ENCODE data around the gene TEX29. TPM values are rescaled to one million over a fixed set of nuclear protein-coding genes. Genes with fewer than 3 reads are reported as not detected.

TEX29 gene
- total RNA-seq, 1 donor from 2014 or later: 2.9 TPM

DNA sequence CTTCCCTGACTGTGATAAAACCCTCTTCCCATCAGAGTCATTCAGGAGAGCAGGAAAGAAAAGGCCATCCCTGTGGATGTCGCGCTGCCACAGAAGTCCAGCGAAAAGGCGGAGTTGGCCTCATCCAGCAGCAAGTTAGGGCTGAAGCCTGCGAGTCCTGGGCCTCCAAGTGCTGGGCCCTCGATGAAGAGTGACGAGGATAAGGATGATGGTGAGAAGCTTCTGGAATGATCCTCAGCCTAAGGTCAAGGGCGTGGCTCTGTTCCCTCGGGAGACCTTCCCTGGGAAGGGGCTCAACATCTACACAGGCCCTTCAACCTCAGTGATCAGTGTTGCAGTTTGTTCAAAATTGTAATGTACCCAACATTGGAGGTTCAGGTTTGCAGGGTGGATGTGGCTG is 22.3 kb downstream of the TEX29 start:
- no peak for TF ChIP-seq CTCF (IDR thresholded peaks at IDR 0.05)
- TF ChIP-seq POLR2AphosphoS5 (IDR thresholded peaks at IDR 0.05; ENCODE audit: insufficient read depth in 1 of 2, low read depth in 1 of 2): no peak
- Histone ChIP-seq H3K4me3 (no peak overlapping the region), H3K36me3 (no peaks in the 10 kb centered on the region), H3K27ac (no peak overlapping the region), H3K9me3 (no peaks in the 10 kb centered on the region), H3K27me3 (no peaks in the 10 kb centered on the region), H3K4me1 (no peaks in the 10 kb centered on the region)
- peak; percentile 32 to 82 for DNase-seq (ENCODE audit: extremely low spot score in 2 of 2)
- intact Hi-C loops (cut with DNase I): no loop called here

DNA sequence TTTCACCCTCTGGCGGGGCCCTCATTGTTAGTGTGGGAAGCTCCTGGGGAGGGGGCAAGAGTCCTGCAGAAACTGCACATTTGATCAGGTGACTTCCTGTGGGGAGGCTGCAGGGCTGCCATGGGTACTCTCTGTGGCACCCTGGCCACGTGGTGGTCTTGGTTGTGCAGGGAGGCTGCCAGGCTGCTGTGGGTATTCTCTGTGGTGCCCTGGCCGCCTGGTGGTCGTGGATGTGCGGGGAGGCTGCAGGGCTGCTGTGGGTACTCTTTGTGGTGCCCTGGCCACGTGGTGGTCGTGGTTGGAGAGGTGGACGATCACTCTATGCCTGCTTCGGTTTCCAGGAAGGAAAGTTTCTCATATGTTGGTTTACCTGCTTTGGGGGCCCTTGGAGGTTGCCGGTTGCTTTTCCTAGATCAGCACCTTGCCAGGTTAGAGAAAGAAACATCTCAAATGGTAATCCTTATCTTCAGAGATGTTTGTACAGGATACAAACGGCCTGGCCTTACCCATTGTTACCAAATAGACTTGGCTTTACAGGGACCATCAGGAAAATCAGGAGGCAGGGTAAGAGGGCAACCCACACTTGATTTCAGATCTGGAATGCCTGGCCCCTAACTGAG is 22.9 kb downstream of the TEX29 start:
- H3K36me3 ChIP-seq: no peaks in the 10 kb centered on the region
- no peak overlapping the region for H3K4me3 ChIP-seq
- no peaks in the 10 kb centered on the region for H3K4me1 ChIP-seq
- H3K9me3 ChIP-seq: no peaks in the 10 kb centered on the region
- DNase-seq (ENCODE audit: extremely low spot score in 2 of 2): peak; percentile 56 to 74
- no peaks in the 10 kb centered on the region for H3K27me3 ChIP-seq
- intact Hi-C loops (cut with DNase I): no loop called here
- TF ChIP-seq POLR2AphosphoS5 (IDR thresholded peaks at IDR 0.05; ENCODE audit: insufficient read depth in 1 of 2, low read depth in 1 of 2) (no peak), POLR2A (IDR thresholded peaks at IDR 0.05) (no peak), CTCF (IDR thresholded peaks at IDR 0.05) (no peak)
- H3K27ac ChIP-seq: no peak overlapping the region

DNA sequence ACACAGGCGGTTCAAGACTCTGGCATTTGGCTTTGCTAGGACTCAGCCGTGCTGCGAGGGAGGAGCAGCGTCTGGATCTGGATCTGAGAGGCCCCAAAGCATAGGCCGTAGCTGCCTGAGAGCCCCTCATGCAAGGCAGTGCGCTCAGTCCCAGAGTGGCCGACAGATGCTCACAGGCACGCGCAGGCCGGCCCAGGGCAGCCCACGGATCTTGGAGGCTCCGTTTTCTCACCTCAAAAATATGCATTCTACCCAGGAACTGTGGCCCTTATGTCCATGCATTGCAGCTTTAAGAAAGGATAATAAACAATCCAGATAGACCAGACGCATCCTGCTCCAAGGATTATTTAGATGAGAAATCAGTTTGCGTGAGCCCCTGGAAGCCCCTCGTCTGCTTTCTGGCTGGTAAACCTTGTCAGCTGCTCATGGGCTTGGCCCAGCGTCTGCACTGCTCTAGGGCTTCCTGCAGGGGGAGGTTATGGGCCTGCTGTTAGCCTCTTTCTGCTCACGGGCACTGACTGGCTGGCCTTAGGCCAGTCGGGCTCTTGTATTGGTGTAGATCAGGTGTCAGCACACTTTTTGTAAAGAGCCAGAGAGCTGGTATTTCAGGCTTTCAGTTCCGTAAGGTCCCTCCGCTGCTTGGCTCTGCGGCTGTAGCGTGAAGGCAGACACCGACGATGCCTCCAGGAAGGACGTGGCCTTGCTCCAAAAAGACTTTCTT is 24.2 kb downstream of the TEX29 start:
- Histone ChIP-seq H3K27ac (no peak overlapping the region), H3K27me3 (no peaks in the 10 kb centered on the region), H3K9me3 (no peaks in the 10 kb centered on the region), H3K4me1 (no peaks in the 10 kb centered on the region), H3K4me3 (no peak overlapping the region), H3K36me3 (no peaks in the 10 kb centered on the region)
- intact Hi-C loops (cut with DNase I): no loop called here
- no peak for TF ChIP-seq POLR2A (IDR thresholded peaks at IDR 0.05)
- no peak for TF ChIP-seq POLR2AphosphoS5 (IDR thresholded peaks at IDR 0.05; ENCODE audit: insufficient read depth in 1 of 2, low read depth in 1 of 2)
- TF ChIP-seq CTCF (IDR thresholded peaks at IDR 0.05): no peak
- DNase-seq (ENCODE audit: extremely low spot score in 2 of 2): peak; percentile 69 to 74

DNA sequence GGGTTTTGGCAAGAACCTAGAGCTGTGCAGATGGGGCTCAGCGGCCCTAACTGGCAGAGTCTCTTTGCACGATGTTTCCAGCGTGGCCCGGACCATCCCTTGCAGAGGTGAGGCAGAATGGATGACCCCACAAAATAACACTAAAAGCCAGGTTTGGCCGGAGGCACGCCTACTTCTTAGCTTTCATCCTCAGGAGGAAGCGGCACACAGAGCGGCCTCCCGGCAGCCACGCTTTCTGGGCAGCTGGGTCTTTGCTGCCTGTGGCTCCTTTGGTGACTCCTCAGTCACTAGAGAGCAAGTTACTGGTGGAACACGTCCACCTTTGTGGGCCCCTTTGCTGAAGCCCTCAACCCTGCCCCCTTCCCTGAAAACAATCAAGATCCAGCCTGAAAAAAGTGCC is 25.2 kb downstream of the TEX29 start:
- H3K4me3 ChIP-seq: no peak overlapping the region
- no peaks in the 10 kb centered on the region for H3K4me1 ChIP-seq
- no peaks in the 10 kb centered on the region for H3K27me3 ChIP-seq
- TF ChIP-seq CTCF (IDR thresholded peaks at IDR 0.05): no peak
- no peak for TF ChIP-seq POLR2A (IDR thresholded peaks at IDR 0.05)
- TF ChIP-seq POLR2AphosphoS5 (IDR thresholded peaks at IDR 0.05; ENCODE audit: insufficient read depth in 1 of 2, low read depth in 1 of 2): no peak
- intact Hi-C loops (cut with DNase I): no loop called here
- peak in 1 of 2 donors; percentile 77 for DNase-seq (ENCODE audit: extremely low spot score in 2 of 2)
- H3K27ac ChIP-seq: no peak overlapping the region
- H3K36me3 ChIP-seq: no peaks in the 10 kb centered on the region
- no peaks in the 10 kb centered on the region for H3K9me3 ChIP-seq

- H3K4me3 ChIP-seq: no peak overlapping the region
Measured at GRCh38 chr13:111346101-111346680, 25.7 kb downstream of the TEX29 start.

More at GRCh38 chr13:111346101-111346680, 25.7 kb downstream of the TEX29 start:
- intact Hi-C loops (cut with DNase I): no loop called here
- Histone ChIP-seq H3K9me3 (no peaks in the 10 kb centered on the region), H3K27ac (no peak overlapping the region), H3K27me3 (no peaks in the 10 kb centered on the region), H3K36me3 (no peaks in the 10 kb centered on the region), H3K4me1 (no peaks in the 10 kb centered on the region)
- TF ChIP-seq POLR2AphosphoS5 (IDR thresholded peaks at IDR 0.05; ENCODE audit: insufficient read depth in 1 of 2, low read depth in 1 of 2): no peak
- no peak for TF ChIP-seq CTCF (IDR thresholded peaks at IDR 0.05)
- no peak for TF ChIP-seq POLR2A (IDR thresholded peaks at IDR 0.05)
- DNase-seq (ENCODE audit: extremely low spot score in 2 of 2): peak; percentile 29 to 40
